Activated CD4-positive, alpha-beta T cell treated with anti-CD3 and anti-CD28 coated beads, Interleukin-2, amount 10 ng/mL, durations not matched to agents 7 days and 5 days (primary cell): Measurements from ENCODE around the gene PXDN. TPM values are rescaled to one million over a fixed set of nuclear protein-coding genes. Genes with fewer than 3 reads are reported as not detected.
"Not testable (repeated sequence)": the region's sequence is repeated elsewhere in the genome, so short reads cannot be mapped to it uniquely, and the experiment has no call there.

Source experiments
- CTCF ChIA-PET: fragments of 350-600 bp; sonication (Branson Sonifier 250); formaldehyde crosslinking; loops from one replicate; lab custom pipeline; 2021; ENCODE audit warnings: antibody characterized with exemption; lab: Charles Lee
- POLR2A ChIA-PET: fragments of 350-600 bp; sonication (Branson Sonifier 250); formaldehyde crosslinking; loops from one replicate; lab custom pipeline; 2021; ENCODE audit warnings: antibody characterized with exemption; lab: Charles Lee
- DNase-seq: peaks from one replicate; pipeline ENCODE4 v3.0.0-alpha.2; 2020
- H3K27ac Mint-ChIP-seq: one replicate; pipeline ENCODE4 v1.8.0; 2021; ENCODE audit warnings: mild to moderate bottlenecking, moderate library complexity, mixed read lengths
- H3K27me3 Mint-ChIP-seq: one replicate; pipeline ENCODE4 v1.8.0; 2021; ENCODE audit warnings: mixed read lengths
- H3K36me3 Mint-ChIP-seq: one replicate; pipeline ENCODE4 v1.8.0; 2021; ENCODE audit warnings: low read depth, mixed read lengths
- H3K4me1 Mint-ChIP-seq: one replicate; pipeline ENCODE4 v1.8.0; 2021; ENCODE audit warnings: mixed read lengths
- H3K4me3 Mint-ChIP-seq: one replicate; pipeline ENCODE4 v1.8.0; 2021; ENCODE audit warnings: mild to moderate bottlenecking, moderate library complexity, mixed read lengths
- H3K9me3 Mint-ChIP-seq: one replicate; pipeline ENCODE4 v1.8.0; 2021; ENCODE audit warnings: mixed read lengths
- total RNA-seq, 2 experiments: library from RNA; stranded (reverse); gene quantifications; one replicate each; pipeline ENCODE4 v1.2.3, GENCODE V29; 2021

Gene PXDN
- total RNA-seq, 2 experiments from 2014 or later, result 0.20 to 0.58 TPM

- CTCF ChIA-PET, H3K27ac Mint-ChIP-seq, H3K9me3 Mint-ChIP-seq, DNase-seq, H3K4me3 Mint-ChIP-seq, H3K36me3 Mint-ChIP-seq, POLR2A ChIA-PET, H3K27me3 Mint-ChIP-seq, H3K4me1 Mint-ChIP-seq: not testable (repeated sequence)
Observed at GRCh38 chr2:1679065-1679464, 65.2 kb downstream of the PXDN start.

- ChIA-PET CTCF (no interaction called here), POLR2A (no interaction called here)
- Mint-ChIP-seq H3K27me3 (peaks cover 2% of the 10 kb centered on the region), H3K4me1 (no peaks in the 10 kb centered on the region), H3K36me3 (no peaks in the 10 kb centered on the region), H3K27ac (no peak overlapping the region), H3K4me3 (no peak overlapping the region), H3K9me3 (no peaks in the 10 kb centered on the region)
- DNase-seq, result no peak
Observed at GRCh38 chr2:1678609-1679008, 65.7 kb downstream of the PXDN start.

DNA sequence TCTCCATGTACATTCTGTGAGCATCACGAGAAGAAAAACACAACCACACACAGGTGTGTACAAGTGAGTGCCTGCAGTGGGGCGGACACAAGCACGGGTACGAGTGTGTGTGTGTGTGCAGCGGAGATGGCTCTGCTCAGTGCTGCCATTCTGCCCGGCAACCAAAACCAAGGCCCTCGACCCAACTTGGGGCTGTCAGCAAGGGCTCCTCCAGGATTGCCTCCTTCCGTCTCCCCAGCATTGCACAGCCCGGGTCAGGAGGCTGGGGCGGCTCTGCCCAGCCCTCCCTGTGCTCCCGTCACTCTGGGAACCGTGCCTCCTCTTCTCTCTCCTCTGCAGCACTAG is 66.5 kb downstream of the PXDN start:
- no peaks in the 10 kb centered on the region for H3K36me3 Mint-ChIP-seq
- DNase-seq, result no peak
- CTCF ChIA-PET, result no interaction called here
- no peak overlapping the region for H3K27ac Mint-ChIP-seq
- peaks cover 2% of the 10 kb centered on the region for H3K27me3 Mint-ChIP-seq
- POLR2A ChIA-PET, result no interaction called here
- no peaks in the 10 kb centered on the region for H3K4me1 Mint-ChIP-seq
- no peak overlapping the region for H3K4me3 Mint-ChIP-seq
- no peaks in the 10 kb centered on the region for H3K9me3 Mint-ChIP-seq

DNA sequence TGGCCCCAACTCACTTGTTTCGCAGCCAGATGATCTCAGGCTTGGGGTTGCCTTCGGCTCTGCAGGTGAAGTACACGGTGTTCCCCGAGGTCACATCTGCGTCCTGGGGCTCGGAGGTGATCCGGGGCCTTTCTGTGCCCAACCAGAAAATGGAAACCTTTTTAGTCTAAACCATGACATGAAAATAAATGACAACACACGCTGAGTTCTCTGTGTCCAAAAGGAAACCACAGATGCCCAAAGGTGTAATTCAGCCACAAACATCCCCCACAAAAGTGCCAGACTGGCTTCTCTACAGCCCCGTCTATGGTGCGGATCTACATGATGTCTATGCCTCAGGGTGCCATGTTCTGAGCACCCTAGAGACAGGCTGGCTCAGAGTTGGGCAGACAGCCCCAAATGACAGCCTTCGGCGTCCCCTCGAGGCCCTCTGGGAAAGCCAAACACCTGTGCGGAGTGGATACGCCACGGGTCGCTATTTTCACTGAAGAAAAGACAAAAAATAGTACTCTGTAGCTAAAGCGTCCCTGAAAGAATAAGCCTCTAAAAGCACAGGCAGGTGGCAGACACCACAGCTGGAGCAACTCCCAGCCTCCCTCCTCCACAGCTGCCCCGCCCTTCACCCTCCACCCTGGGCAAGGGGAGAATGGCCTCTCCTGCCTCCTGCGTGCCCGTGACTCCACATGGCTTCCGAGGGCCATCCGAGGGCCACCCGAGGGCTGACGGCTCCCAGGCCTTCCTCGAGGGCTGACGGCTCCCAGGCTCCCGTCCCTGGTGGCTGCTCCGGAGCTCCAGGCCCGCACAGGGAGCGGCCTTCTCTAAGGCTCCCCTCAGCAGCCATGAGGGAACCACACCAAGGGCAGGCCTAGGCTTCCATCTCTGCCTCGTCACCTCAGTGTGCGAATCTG is 67.1 kb downstream of the PXDN start:
- no peaks in the 10 kb centered on the region for H3K9me3 Mint-ChIP-seq
- CTCF ChIA-PET, result no interaction called here

DNA sequence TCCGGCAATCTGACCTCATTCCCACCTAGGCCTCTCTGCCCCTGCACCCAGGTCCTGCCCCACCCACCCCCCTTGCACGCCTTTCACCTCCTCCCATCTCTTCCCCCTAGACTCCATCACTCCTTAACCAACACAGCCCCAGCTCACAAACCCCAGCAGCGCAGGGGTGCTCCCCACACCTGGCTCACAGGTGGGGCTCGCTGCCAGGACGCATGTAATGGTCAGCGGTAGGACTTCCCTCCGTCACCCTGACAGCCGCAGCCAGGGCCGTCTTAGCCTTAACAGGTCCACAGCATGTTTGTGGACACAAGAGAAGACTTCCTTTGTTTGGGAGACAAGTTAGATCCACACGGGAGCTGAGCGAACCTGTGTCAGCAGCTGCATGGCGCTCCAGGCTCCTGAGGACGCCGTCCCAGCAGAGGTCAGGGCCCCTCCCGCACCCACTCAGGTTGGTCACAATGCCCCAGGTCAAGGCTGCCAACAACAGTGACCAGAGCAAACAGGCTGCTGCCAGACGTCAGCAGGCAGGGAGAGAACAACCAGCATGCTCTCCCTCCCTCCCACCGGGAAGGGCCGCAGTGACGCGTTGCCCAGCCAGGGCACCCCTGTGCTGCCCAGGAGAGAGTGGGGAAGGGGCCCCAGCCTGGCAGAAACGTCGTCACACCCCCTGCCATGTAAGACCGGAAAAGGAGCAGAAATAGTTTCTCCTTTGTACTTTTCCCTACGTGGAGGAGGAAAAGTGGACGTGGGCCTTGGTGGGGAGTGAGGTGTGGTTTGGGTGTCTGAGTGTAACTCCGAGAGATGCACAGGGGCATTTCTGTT is 68.0 kb downstream of the PXDN start:
- DNase-seq, result no peak
- Mint-ChIP-seq H3K4me1 (no peaks in the 10 kb centered on the region), H3K27ac (no peak overlapping the region), H3K36me3 (no peaks in the 10 kb centered on the region), H3K27me3 (peaks cover 2% of the 10 kb centered on the region), H3K4me3 (no peak overlapping the region), H3K9me3 (no peaks in the 10 kb centered on the region)
- POLR2A ChIA-PET, result no interaction called here
- CTCF ChIA-PET, result no interaction called here

More for the DNA sequence above, 67.1 kb downstream of the PXDN start:
- H3K27me3 Mint-ChIP-seq, result peaks cover 2% of the 10 kb centered on the region
- POLR2A ChIA-PET, result no interaction called here
- no peaks in the 10 kb centered on the region for H3K36me3 Mint-ChIP-seq
- DNase-seq, result no peak
- no peaks in the 10 kb centered on the region for H3K4me1 Mint-ChIP-seq
- no peak overlapping the region for H3K27ac Mint-ChIP-seq
- H3K4me3 Mint-ChIP-seq, result no peak overlapping the region

- Mint-ChIP-seq H3K27me3 (peaks cover 2% of the 10 kb centered on the region), H3K36me3 (no peaks in the 10 kb centered on the region), H3K9me3 (no peaks in the 10 kb centered on the region), H3K4me1 (no peaks in the 10 kb centered on the region), H3K27ac (no peak overlapping the region), H3K4me3 (no peak overlapping the region)
- ChIA-PET POLR2A (no interaction called here), CTCF (no interaction called here)
- DNase-seq, result no peak
Observed at GRCh38 chr2:1675633-1676032, 68.7 kb downstream of the PXDN start.

- Mint-ChIP-seq H3K27me3 (no peaks in the 10 kb centered on the region), H3K4me1 (no peaks in the 10 kb centered on the region), H3K27ac (no peak overlapping the region), H3K36me3 (no peaks in the 10 kb centered on the region), H3K9me3 (no peaks in the 10 kb centered on the region), H3K4me3 (no peak overlapping the region)
- ChIA-PET POLR2A (no interaction called here), CTCF (no interaction called here)
- DNase-seq, result no peak
Observed at GRCh38 chr2:1674766-1675397, 69.4 kb downstream of the PXDN start.

- Mint-ChIP-seq H3K9me3 (no peaks in the 10 kb centered on the region), H3K4me3 (no peak overlapping the region), H3K4me1 (no peaks in the 10 kb centered on the region), H3K27me3 (no peaks in the 10 kb centered on the region), H3K36me3 (no peaks in the 10 kb centered on the region), H3K27ac (no peak overlapping the region)
- POLR2A ChIA-PET, result no interaction called here
- DNase-seq, result no peak
- CTCF ChIA-PET, result no interaction called here
Observed at GRCh38 chr2:1674276-1674675, 70.0 kb downstream of the PXDN start.

GRCh38 chr2:1673160-1673944 is 71.0 kb downstream of the PXDN start:
- no peaks in the 10 kb centered on the region for H3K27me3 Mint-ChIP-seq
- H3K4me3 Mint-ChIP-seq, result no peak overlapping the region
- ChIA-PET POLR2A (no interaction called here), CTCF (no interaction called here)
- H3K36me3 Mint-ChIP-seq, result no peaks in the 10 kb centered on the region
- no peak for DNase-seq
- H3K27ac Mint-ChIP-seq, result no peak overlapping the region
- no peaks in the 10 kb centered on the region for H3K4me1 Mint-ChIP-seq
- no peaks in the 10 kb centered on the region for H3K9me3 Mint-ChIP-seq

GRCh38 chr2:1672738-1673137 is 71.6 kb downstream of the PXDN start:
- H3K4me3 Mint-ChIP-seq, result no peak overlapping the region
- DNase-seq, result no peak
- no peaks in the 10 kb centered on the region for H3K9me3 Mint-ChIP-seq
- ChIA-PET POLR2A (no interaction called here), CTCF (no interaction called here)
- H3K27me3 Mint-ChIP-seq, result no peaks in the 10 kb centered on the region
- H3K4me1 Mint-ChIP-seq, result no peaks in the 10 kb centered on the region
- H3K36me3 Mint-ChIP-seq, result no peaks in the 10 kb centered on the region
- H3K27ac Mint-ChIP-seq, result no peak overlapping the region

DNA sequence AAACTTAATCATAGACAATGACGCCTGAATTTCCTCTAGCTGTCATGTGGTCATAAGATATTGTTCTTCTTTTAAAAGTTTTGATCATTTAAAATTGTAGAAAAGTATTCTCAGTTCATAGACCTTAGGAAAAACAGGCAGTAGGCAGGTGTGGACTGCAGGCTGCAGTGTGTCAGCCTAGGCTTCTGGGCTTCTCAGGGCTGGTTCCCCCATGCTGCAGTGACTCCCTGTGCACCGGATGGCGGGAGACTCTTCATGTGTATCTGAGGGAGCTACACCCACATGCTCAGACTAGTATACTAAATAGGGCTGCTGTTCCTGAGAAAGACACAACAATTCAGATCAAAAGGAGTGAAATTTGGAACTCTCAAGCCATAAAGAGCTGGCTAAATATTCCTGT is 72.4 kb downstream of the PXDN start:
- ChIA-PET CTCF (no interaction called here), POLR2A (no interaction called here)
- no peak for DNase-seq
- Mint-ChIP-seq H3K9me3 (no peaks in the 10 kb centered on the region), H3K4me3 (no peak overlapping the region), H3K27me3 (no peaks in the 10 kb centered on the region), H3K4me1 (no peaks in the 10 kb centered on the region), H3K27ac (no peak overlapping the region), H3K36me3 (no peaks in the 10 kb centered on the region)

- no peaks in the 10 kb centered on the region for H3K9me3 Mint-ChIP-seq
- no peaks in the 10 kb centered on the region for H3K4me1 Mint-ChIP-seq
- no peaks in the 10 kb centered on the region for H3K27me3 Mint-ChIP-seq
Observed at GRCh38 chr2:1670636-1671035, 73.7 kb downstream of the PXDN start.

More at GRCh38 chr2:1670636-1671035, 73.7 kb downstream of the PXDN start:
- Mint-ChIP-seq H3K27ac (no peak overlapping the region), H3K36me3 (no peaks in the 10 kb centered on the region), H3K4me3 (no peak overlapping the region)
- no peak for DNase-seq
- CTCF ChIA-PET, result no interaction called here
- POLR2A ChIA-PET, result no interaction called here
